GM19043 (cell line): ENCODE data around the gene AK9.
"Not testable (repeated sequence)": the region's sequence is repeated elsewhere in the genome, so short reads cannot be mapped to it uniquely, and the experiment has no call there.

Experiments
- ATAC-seq: cut with Tn5 transposase; IDR thresholded peaks from one replicate; pipeline ENCODE4 v1.9.1; 2021; ENCODE audit warnings: low read depth; ENCODE audit not compliant: unreplicated experiment

The AK9 gene

GRCh38 chr6:109628158-109629000, 62.6 kb downstream of the AK9 start:
- no peak for ATAC-seq

DNA sequence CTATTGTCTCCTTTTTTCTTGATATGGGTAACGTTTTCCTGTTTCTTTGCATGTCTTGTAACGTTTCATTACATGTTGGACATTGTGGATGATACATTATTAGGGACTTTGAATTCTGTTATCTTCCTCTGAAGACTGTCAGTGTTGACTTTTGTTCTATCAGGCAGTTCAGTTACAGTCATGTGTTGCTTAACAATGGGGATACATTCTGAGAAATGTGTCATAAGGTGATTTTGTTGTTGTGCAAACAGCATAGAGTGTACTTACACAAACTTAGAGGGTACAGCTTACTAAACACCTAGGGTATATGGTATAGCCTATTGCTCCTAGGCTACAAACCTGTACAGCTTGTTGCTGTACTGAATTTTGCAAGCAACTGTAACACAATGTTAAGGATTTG, 64.7 kb downstream of the AK9 start:
- ATAC-seq = no peak

- no peak for ATAC-seq
Observed at GRCh38 chr6:109625199-109625598, 65.8 kb downstream of the AK9 start.

- no peak for ATAC-seq
Observed at GRCh38 chr6:109623288-109623687, 67.7 kb downstream of the AK9 start.

- no peak for ATAC-seq
Observed at GRCh38 chr6:109612268-109612667, 78.7 kb downstream of the AK9 start.

DNA sequence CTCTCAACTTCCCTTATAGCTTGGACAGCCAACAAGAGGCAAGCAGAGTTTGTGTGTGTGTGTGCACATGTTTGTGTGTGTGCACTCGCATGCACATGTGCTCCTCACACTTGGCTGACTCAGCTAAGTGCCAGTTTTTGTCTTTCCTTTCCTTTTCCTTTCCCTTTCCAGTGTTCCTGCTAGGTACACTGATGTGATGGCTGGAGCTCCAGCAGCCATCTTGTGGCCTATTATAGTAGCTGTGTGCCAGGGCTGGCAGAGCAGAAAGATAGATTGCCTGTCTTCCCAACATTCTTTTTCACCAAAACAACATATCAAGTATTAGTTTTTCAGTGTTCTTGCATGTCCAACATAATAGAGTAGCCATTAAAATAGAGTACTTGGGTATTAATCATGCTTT, 79.5 kb downstream of the AK9 start:
- no peak for ATAC-seq

GRCh38 chr6:109610590-109610989, 80.4 kb downstream of the AK9 start:
- no peak for ATAC-seq

DNA sequence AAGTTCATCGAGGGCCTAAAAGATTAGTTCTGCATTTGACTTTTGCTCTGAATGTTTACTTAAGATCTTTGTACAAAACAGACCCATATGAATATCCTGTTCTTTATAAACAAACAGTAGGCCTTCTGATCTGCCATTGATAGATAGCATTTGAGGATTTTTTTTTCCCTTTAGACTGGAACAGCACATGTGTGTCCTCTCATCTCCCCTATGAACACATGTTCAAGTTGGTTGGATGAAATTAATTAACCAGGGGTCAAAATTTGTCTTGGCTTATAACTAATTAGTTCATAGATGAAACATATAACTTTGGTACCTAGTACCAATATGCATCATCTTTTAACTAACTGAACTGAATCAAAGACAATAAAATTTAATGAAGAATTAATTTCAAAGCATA, 81.3 kb downstream of the AK9 start:
- no peak for ATAC-seq

GRCh38 chr6:109606359-109606758, 84.6 kb downstream of the AK9 start:
- no peak for ATAC-seq

DNA sequence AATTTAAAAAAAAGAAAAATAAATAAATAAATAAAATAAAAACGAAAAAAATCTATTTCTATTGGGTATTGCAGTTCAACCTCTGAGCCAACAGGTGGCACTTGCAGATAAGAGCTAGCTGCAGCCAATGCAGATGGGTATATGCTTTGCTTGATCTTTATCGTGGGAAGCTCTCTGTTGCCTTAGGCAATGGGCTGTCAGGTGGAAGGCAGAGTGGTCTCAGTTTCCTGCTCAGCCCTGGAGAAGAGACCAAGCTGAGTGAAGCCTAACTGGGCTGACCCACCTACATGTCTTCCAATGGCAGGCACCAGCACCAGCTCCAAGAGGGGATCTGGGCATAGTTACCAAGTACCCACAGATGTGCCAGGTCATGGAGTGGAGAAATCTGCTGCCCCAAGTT, 95.0 kb downstream of the AK9 start:
- no peak for ATAC-seq

DNA sequence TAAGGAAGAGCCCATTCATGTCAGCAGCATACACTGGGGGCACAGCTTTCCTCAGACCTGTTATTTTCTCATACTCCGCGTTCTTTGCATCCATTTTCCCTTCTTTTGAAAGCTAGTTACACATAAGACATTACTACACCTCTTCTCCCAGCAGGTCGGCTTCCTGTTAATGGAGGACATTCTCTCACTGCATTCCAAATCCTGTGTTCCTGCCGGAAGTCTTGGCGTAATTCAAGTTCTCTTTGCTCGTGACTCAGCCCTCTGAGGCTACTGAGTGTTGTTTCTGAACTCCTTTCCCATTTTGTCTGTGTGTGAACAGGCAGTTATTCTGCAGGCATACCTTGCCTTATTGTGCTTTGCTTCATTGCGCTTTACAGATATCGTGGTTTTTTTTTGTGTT, 110.5 kb downstream of the AK9 start:
- ATAC-seq = no peak

- ATAC-seq = peak; percentile 87
Observed at GRCh38 chr6:109579361-109579760, 111.6 kb downstream of the AK9 start.

GRCh38 chr6:109569901-109570300, 121.1 kb downstream of the AK9 start:
- not testable (repeated sequence) for ATAC-seq

- no peak for ATAC-seq
Observed at GRCh38 chr6:109561844-109562243, 129.2 kb downstream of the AK9 start.

- no peak for ATAC-seq
Observed at GRCh38 chr6:109531446-109531845, 159.6 kb downstream of the AK9 start.

DNA sequence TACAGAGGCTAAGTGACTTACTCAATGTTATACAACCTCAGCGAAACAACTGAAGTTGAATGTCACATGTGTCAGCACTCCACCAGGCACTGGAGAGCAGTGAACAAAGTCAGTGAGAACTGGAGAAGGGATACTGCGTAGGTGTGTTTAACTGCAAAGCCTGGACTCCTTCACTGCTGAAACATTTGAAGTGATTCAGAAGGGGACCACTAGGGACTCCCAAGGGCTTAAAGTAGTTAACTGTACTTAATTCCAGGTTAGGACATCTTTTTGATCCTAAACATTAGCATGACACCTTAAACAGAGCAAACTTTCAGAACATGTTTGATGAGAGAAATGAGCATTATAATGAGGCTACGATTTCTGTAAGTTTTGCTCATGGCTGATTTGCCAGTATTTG, 163.0 kb downstream of the AK9 start:
- ATAC-seq = no peak

DNA sequence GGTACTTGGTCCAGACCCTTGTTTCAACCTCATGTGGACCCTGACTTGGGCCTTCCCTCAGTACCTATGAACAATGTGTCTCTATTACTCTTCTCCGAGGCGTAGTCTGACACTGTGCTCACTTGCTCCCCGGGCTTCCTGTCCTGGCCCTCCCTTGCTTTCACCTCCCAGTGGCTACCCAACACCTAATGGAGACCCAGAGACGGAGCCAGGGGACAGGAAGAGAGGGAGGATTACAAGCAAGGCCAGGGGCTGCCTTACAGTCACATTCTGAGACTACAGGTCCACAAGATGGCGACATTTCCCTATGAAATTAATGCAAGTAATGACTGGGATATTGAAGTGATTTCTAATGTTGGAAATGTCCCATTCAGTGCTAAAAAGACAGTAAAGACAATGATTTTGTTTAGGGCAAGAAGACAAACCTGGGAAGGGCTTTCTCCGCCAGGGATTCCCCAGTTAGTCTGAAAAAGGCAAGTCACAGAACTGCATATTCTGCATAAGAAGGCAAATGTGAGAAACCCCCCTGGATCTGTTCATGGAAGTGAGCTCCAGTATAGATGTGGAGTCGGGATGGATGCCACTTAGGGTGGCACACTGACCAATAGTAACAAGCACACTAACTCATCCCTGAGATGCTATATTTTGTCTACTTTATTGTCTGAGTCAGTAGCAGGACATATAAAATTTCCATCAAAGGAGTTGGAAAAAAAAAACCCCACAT, 163.9 kb downstream of the AK9 start:
- ATAC-seq = no peak

GRCh38 chr6:109524129-109524528, 166.9 kb downstream of the AK9 start:
- ATAC-seq = no peak

DNA sequence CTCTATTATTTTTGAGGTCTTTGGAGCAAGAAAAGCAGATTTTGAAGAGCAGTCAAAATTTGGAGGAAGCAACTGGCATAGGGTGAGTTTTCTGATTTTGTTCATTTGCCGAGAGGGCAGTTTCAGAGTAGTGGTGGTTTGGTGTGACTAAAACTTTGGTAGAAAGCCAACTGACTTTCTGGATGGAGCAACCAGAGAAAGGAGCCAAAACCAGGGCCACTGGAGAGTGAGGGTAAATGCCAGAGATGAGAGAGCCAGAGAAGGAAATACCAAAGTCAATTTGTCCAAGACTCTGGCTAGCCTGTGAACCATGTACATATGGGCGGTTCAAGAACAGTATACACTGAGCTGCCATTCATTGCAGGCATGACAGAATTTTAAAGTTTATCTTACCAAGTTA, 167.5 kb downstream of the AK9 start:
- ATAC-seq = no peak

DNA sequence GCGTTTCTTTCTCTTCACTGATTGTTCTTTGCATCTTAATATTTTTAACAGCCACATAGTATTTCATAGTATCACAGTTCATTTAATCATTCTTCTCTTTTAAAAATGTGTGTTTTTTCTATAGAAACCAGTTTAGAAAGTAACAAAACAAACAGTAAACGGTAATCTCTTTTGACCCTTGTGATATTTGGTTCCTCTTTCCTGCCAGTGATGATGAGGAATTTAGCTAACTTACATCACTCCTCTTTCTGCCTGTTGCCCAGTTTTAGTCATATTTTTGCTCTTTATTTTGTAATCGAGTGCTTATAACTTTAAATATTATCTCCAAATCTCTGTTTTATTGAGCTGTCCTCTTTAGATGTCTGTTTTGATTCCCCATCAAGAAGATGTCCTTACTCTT, 169.9 kb downstream of the AK9 start:
- no peak for ATAC-seq

- not testable (repeated sequence) for ATAC-seq
Observed at GRCh38 chr6:109519647-109520046, 171.4 kb downstream of the AK9 start.

DNA sequence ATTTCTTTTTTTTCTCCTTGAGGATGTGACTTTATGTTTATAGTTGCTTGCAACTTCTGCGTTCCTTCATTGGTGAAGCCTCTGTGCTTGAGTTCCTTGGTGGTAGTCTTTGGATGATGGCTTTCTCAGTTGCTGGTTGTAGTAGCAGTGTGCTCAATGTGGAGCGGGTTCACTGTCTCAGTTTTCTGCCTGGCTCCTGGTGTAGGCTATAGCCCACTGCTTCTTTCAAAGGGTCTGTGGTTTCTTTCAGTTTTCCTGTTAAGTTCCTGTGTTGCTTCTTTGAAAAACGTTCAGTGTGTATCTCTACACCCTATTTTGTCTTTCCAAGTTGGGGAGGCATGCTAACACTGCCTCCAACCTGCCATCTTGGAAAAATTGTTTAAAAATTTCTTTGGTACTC, 174.1 kb downstream of the AK9 start:
- no peak for ATAC-seq
